ENCODE results near the gene C1QC. TPM values are rescaled to one million over a fixed set of nuclear protein-coding genes. Genes with fewer than 3 reads are reported as not detected.

C1QC gene
- total and polyA plus RNA-seq, 2 donors (not counting 1 experiment from before 2014, with no cell fraction given), result not detected

- no peaks in the 10 kb centered on the region for H3K79me2 ChIP-seq (ENCODE audit: control insufficient read depth, insufficient read depth, low read length)
- ATAC-seq (ENCODE audit: low read depth) (no peak), DNase-seq (no peak)
- no peak overlapping the region for H3K27ac ChIP-seq (ENCODE audit: low read length in 2 of 2)
- H3K27me3 Mint-ChIP-seq, result peaks cover 55% of the 10 kb centered on the region
- H3K4me2 ChIP-seq (replicated peaks; ENCODE audit: low read depth, low read length, poor library complexity, severe bottlenecking), result no peak overlapping the region
- no peak overlapping the region for H3K4me3 ChIP-seq (ENCODE audit: control extremely low read depth in 1 of 5, extremely low read depth in 1 of 5, insufficient read depth in 1 of 5, low read depth in 2 of 5, low read length in 4 of 5)
- H3K27me3 ChIP-seq (replicated peaks in 1 of 4; ENCODE audit: control extremely low read depth in 1 of 4, control insufficient read depth in 3 of 4, insufficient read depth in 4 of 4, low read length in 3 of 4), result peaks cover 0 to 14% (median 0%) of the 10 kb centered on the region in 4 experiments
- WGBS (ENCODE audit: insufficient coverage), result 43% methylated on average over 7 of the region's 12 CpGs
- H3K9me3 Mint-ChIP-seq (ENCODE audit: insufficient read depth), result no peaks in the 10 kb centered on the region
- CTCF ChIA-PET, result no interaction called here
- POLR2A ChIA-PET, result no interaction called here
- no peak overlapping the region for H3K4me3 Mint-ChIP-seq
- H2AFZ ChIP-seq (ENCODE audit: insufficient read depth, low read depth, low read length, poor library complexity, severe bottlenecking), result no peak overlapping the region
- intact Hi-C loops (cut with micrococcal nuclease), result no loop called here
- H3K36me3 ChIP-seq (replicated peaks in 1 of 2; ENCODE audit: control extremely low read depth in 1 of 2, control insufficient read depth in 1 of 2, extremely low read depth in 1 of 2, insufficient read depth in 2 of 2, low read length in 1 of 2), result no peaks in the 10 kb centered on the region
- H3K4me1 ChIP-seq (ENCODE audit: control insufficient read depth in 2 of 2, insufficient read depth in 2 of 2, low read length in 2 of 2), result no peaks in the 10 kb centered on the region
- H3K4me1 Mint-ChIP-seq, result no peaks in the 10 kb centered on the region
- TF ChIP-seq EZH2 (IDR thresholded peaks at IDR 0.05; ENCODE audit: borderline replicate concordance, insufficient read depth, low read depth, low read length, poor library complexity, severe bottlenecking) (no peak), CTCF (IDR thresholded peaks at IDR 0.05) (no peak)
- H3K9ac ChIP-seq (ENCODE audit: low read length), result no peak overlapping the region
- no peak overlapping the region for H3K27ac Mint-ChIP-seq
- H4K20me1 ChIP-seq (ENCODE audit: control insufficient read depth, insufficient read depth, low read length, poor library complexity, severe bottlenecking), result no peaks in the 10 kb centered on the region
- H3K9me3 ChIP-seq (ENCODE audit: control extremely low read depth in 1 of 3, control insufficient read depth in 2 of 3, insufficient read depth in 1 of 3, low read length in 2 of 3), result peaks cover 0 to 5% (median 0%) of the 10 kb centered on the region in 3 donors
These were observed 30.5 kb upstream of the C1QC start for GRCh38 chr1:22612671-22613571.

- no peak overlapping the region for H3K9ac ChIP-seq (ENCODE audit: low read length)
- H4K20me1 ChIP-seq (ENCODE audit: control insufficient read depth, insufficient read depth, low read length, poor library complexity, severe bottlenecking), result no peaks in the 10 kb centered on the region
- H3K9me3 Mint-ChIP-seq (ENCODE audit: insufficient read depth), result no peaks in the 10 kb centered on the region
- POLR2A ChIA-PET, result no interaction called here
- no peak overlapping the region for H3K27ac ChIP-seq (ENCODE audit: low read length in 2 of 2)
- H3K36me3 ChIP-seq (replicated peaks in 1 of 2; ENCODE audit: control extremely low read depth in 1 of 2, control insufficient read depth in 1 of 2, extremely low read depth in 1 of 2, insufficient read depth in 2 of 2, low read length in 1 of 2), result no peaks in the 10 kb centered on the region
- ATAC-seq (ENCODE audit: low read depth), result no peak
- no peak overlapping the region for H3K27ac Mint-ChIP-seq
- H3K4me1 ChIP-seq (ENCODE audit: control insufficient read depth in 2 of 2, insufficient read depth in 2 of 2, low read length in 2 of 2), result no peaks in the 10 kb centered on the region
- CTCF ChIA-PET, result no interaction called here
- 85% methylated on average over 4 of the region's 5 CpGs for WGBS (ENCODE audit: insufficient coverage)
- no peak overlapping the region for H3K4me3 Mint-ChIP-seq
- intact Hi-C loops (cut with micrococcal nuclease), result no loop called here
- peaks cover 0 to 5% (median 0%) of the 10 kb centered on the region in 3 donors for H3K9me3 ChIP-seq (ENCODE audit: control extremely low read depth in 1 of 3, control insufficient read depth in 2 of 3, insufficient read depth in 1 of 3, low read length in 2 of 3)
- H2AFZ ChIP-seq (ENCODE audit: insufficient read depth, low read depth, low read length, poor library complexity, severe bottlenecking), result no peak overlapping the region
- no peaks in the 10 kb centered on the region for H3K79me2 ChIP-seq (ENCODE audit: control insufficient read depth, insufficient read depth, low read length)
- H3K4me3 ChIP-seq (ENCODE audit: control extremely low read depth in 1 of 5, extremely low read depth in 1 of 5, insufficient read depth in 1 of 5, low read depth in 2 of 5, low read length in 4 of 5), result no peak overlapping the region
- peaks cover 49% of the 10 kb centered on the region for H3K27me3 Mint-ChIP-seq
- TF ChIP-seq EZH2 (IDR thresholded peaks at IDR 0.05; ENCODE audit: borderline replicate concordance, insufficient read depth, low read depth, low read length, poor library complexity, severe bottlenecking), result no peak
- no peak for TF ChIP-seq CTCF (IDR thresholded peaks at IDR 0.05)
- no peak overlapping the region for H3K4me2 ChIP-seq (replicated peaks; ENCODE audit: low read depth, low read length, poor library complexity, severe bottlenecking)
- H3K27me3 ChIP-seq (replicated peaks in 1 of 4; ENCODE audit: control extremely low read depth in 1 of 4, control insufficient read depth in 3 of 4, insufficient read depth in 4 of 4, low read length in 3 of 4), result peaks cover 0 to 10% (median 0%) of the 10 kb centered on the region in 4 experiments
- no peak for DNase-seq
- H3K4me1 Mint-ChIP-seq, result no peaks in the 10 kb centered on the region
These were observed 29.9 kb upstream of the C1QC start for GRCh38 chr1:22613572-22613918.

Measured in B cell (primary cell).